K562 (cell line): Measurements from ENCODE around the gene XIRP1. TPM values are rescaled to one million over a fixed set of nuclear protein-coding genes. Genes with fewer than 3 reads are reported as not detected.

Experiments
- BMI1 ChIP-seq: fragments of 150-350 bp; IDR thresholded peaks from 2 replicates; pipeline ENCODE4 v1.6.1; 2014; ENCODE audit warnings: low read length
- CCAR2 ChIP-seq: fragments of 200-400 bp; formaldehyde crosslinking; IDR thresholded peaks from 2 replicates; pipeline ENCODE4 v1.6.1; 2017; ENCODE audit warnings: mild to moderate bottlenecking, low read depth, low read length
- DLX4 ChIP-seq: fragments of 250-450 bp; sonication (Bioruptor Pico); IDR thresholded peaks from 2 replicates; pipeline ENCODE4 v1.6.1; 2021; ENCODE audit warnings: mild to moderate bottlenecking
- E4F1 ChIP-seq: fragments of 250-450 bp; sonication (Bioruptor Pico); IDR thresholded peaks from 2 replicates; pipeline ENCODE4 v1.5.0; 2021; ENCODE audit warnings: mild to moderate bottlenecking, borderline replicate concordance
- ELF4 ChIP-seq: fragments of 450-650 bp; formaldehyde crosslinking; IDR thresholded peaks from 2 replicates; pipeline ENCODE4 v1.4.0; 2022; ENCODE audit warnings: missing genetic modification characterization
- FUS ChIP-seq: fragments of 200-400 bp; formaldehyde crosslinking; optimal IDR thresholded peaks from 2 replicates; pipeline ENCODE3; 2017; ENCODE audit warnings: low read depth, low read length
- HLTF ChIP-seq: fragments of 450-650 bp; IDR thresholded peaks from 2 replicates; pipeline ENCODE4 v1.6.1; 2016
- KDM2B ChIP-seq: fragments of 250-450 bp; sonication (Bioruptor Pico); IDR thresholded peaks from 2 replicates; pipeline ENCODE4 v1.8.0; 2021; ENCODE audit warnings: mild to moderate bottlenecking, moderate library complexity
- NCOR1 ChIP-seq: fragments of 450-650 bp; IDR thresholded peaks from 2 replicates; pipeline ENCODE4 v1.6.1; 2016; ENCODE audit warnings: mild to moderate bottlenecking, moderate library complexity
- NFATC3 ChIP-seq: fragments of 450-650 bp; IDR thresholded peaks from 2 replicates; pipeline ENCODE4 v1.6.1; 2017; ENCODE audit warnings: mild to moderate bottlenecking
- PCBP1 ChIP-seq: fragments of 200-400 bp; formaldehyde crosslinking; IDR thresholded peaks from 2 replicates; pipeline ENCODE4 v1.6.1; 2018; ENCODE audit warnings: mild to moderate bottlenecking, low read depth, low read length; ENCODE audit not compliant: poor library complexity, severe bottlenecking
- RNF2 ChIP-seq: sonication (generic); IDR thresholded peaks from 2 replicates; pipeline ENCODE4 v1.6.1; 2016
- SAFB ChIP-seq: fragments of 200-400 bp; formaldehyde crosslinking; IDR thresholded peaks from 2 replicates; pipeline ENCODE4 v1.6.1; 2017; ENCODE audit warnings: low read depth, low read length, borderline replicate concordance
- SETDB1 ChIP-seq: IDR thresholded peaks from one replicate; pipeline ENCODE4 v1.6.1; 2012; ENCODE audit warnings: low read length, control low read depth, inconsistent platforms
- SRSF3 ChIP-seq: fragments of 200-400 bp; formaldehyde crosslinking; IDR thresholded peaks from 2 replicates; pipeline ENCODE4 v1.6.1; 2016; ENCODE audit warnings: mild to moderate bottlenecking, low read length, moderate library complexity; ENCODE audit not compliant: insufficient read depth
- TAF15 ChIP-seq: fragments of 200-400 bp; formaldehyde crosslinking; IDR thresholded peaks from 2 replicates; pipeline ENCODE4 v1.6.1; 2017; ENCODE audit warnings: mild to moderate bottlenecking, low read depth, low read length, moderate library complexity
- TAL1 ChIP-seq: fragments of 450-650 bp; IDR thresholded peaks from 2 replicates; pipeline ENCODE4 v1.6.1; 2016; ENCODE audit warnings: mild to moderate bottlenecking
- TBP ChIP-seq: optimal IDR thresholded peaks from 2 replicates; pipeline ENCODE3; 2011; ENCODE audit warnings: low read depth, low read length, improper control_type of control experiment
- TEAD1 ChIP-seq, 2 experiments: fragments of 450-650 bp in 1 of 2; sonication (generic) in 1 of 2; formaldehyde crosslinking; IDR thresholded peaks; 2 replicates each; pipeline versions ENCODE4 v1.4.0 to v1.8.0; 2020 to 2022; ENCODE audit warnings: mild to moderate bottlenecking in 2 of 2, missing genetic modification reagents in 1 of 2
- TRIM25 ChIP-seq: fragments of 450-650 bp; IDR thresholded peaks from 2 replicates; pipeline ENCODE4 v1.7.0; 2016; ENCODE audit warnings: borderline replicate concordance
- WHSC1 ChIP-seq: IDR thresholded peaks from one replicate; pipeline ENCODE4 v1.6.1; 2012; ENCODE audit warnings: low read length, control low read depth, inconsistent platforms
- ZBTB43 ChIP-seq: sonication (generic); formaldehyde crosslinking; IDR thresholded peaks from 2 replicates; pipeline ENCODE4 v1.8.0; 2023; ENCODE audit warnings: mild to moderate bottlenecking, missing genetic modification reagents
- ZFP36 ChIP-seq: fragments of 150-350 bp; IDR thresholded peaks from 2 replicates; pipeline ENCODE4 v1.6.1; 2018; ENCODE audit warnings: low read length, low read depth; ENCODE audit not compliant: partially characterized antibody
- ZNF124 ChIP-seq: sonication (generic); formaldehyde crosslinking; IDR thresholded peaks from 2 replicates; pipeline ENCODE4 v1.8.1; 2022; ENCODE audit warnings: missing genetic modification reagents
- ZNF583 ChIP-seq: fragments of 250-450 bp; sonication (Bioruptor Pico); IDR thresholded peaks from 2 replicates; pipeline ENCODE4 v1.4.0; 2020
- ZNF76 ChIP-seq: fragments of 250-450 bp; sonication (Bioruptor Pico); IDR thresholded peaks from 2 replicates; pipeline ENCODE4 v1.4.0; 2020; ENCODE audit warnings: mild to moderate bottlenecking, moderate library complexity, borderline replicate concordance
- polyA plus RNA-seq, 8 experiments: library from polyadenylated mRNA; depleted of rRNA in 4 of 8; stranded (reverse) in 5 of 8; unstranded in 3 of 8; fragments of >200 nt; fragmentation: Nextera tagmentation in 2 of 8; fragmentation: Illumina TruSeq in 1 of 8; extraction: Ambion mirVana in 2 of 8; extraction: Trizol in 1 of 8; gene quantifications; 2 replicates each; pipeline versions ENCODE4 v1.2.1 to v1.2.3, GENCODE V29; 2011 to 2014; ENCODE audit warnings: inconsistent platforms in 1 of 8, missing spikeins in 1 of 8
- total RNA-seq, 7 experiments: library from RNA; depleted of rRNA in 6 of 7; stranded (reverse); fragments of >200 nt in 6 of 7; fragmentation: Illumina TruSeq in 2 of 7; extraction: Trizol in 2 of 7; gene quantifications; 2 replicates each; pipeline versions ENCODE4 v1.2.1 to v1.2.3, GENCODE V29; 2011 to 2021; ENCODE audit warnings: low replicate concordance in 1 of 7

Gene XIRP1
- total and polyA plus RNA-seq, 9 of the 15 experiments (the other 6 are each of a cell fraction or from before 2014, with no cell fraction given), result 0.03 to 0.27 (median 0.08) TPM; not detected in 3

GRCh38 chr3:39154280-39155021 is 37.9 kb downstream of the XIRP1 start (continued):
- TF ChIP-seq DLX4 (CRISPR knock-in tag), result no peak
- no peak for TF ChIP-seq ZBTB43 (CRISPR knock-in tag)
- no peak for TF ChIP-seq NFATC3
- peak; percentile 100 for TF ChIP-seq ZFP36
- TF ChIP-seq TRIM25, result no peak
- TF ChIP-seq ZNF583 (CRISPR knock-in tag), result no peak
- TF ChIP-seq TAF15, result no peak
- no peak for TF ChIP-seq BMI1
- TF ChIP-seq TAL1, result no peak
- no peak for TF ChIP-seq PCBP1
- TF ChIP-seq CCAR2, result no peak
- TF ChIP-seq SAFB, result no peak
- peak; percentile 28 for TF ChIP-seq TBP
- no peak for TF ChIP-seq E4F1 (CRISPR knock-in tag)
- no peak for TF ChIP-seq NCOR1
- TF ChIP-seq RNF2, result no peak
- TF ChIP-seq HLTF, result peak; percentile 77
- TF ChIP-seq ZNF76 (CRISPR knock-in tag), result no peak
- TF ChIP-seq KDM2B (CRISPR knock-in tag), result no peak
- TF ChIP-seq ZNF124 (CRISPR knock-in tag), result no peak
- no peak for TF ChIP-seq FUS
- TF ChIP-seq WHSC1, result no peak
- no peak for TF ChIP-seq SETDB1
- 0 out of 2 replicates have a peak, but pooled peaks have one; percentile 33 for TF ChIP-seq ELF4 (CRISPR knock-in tag)
- peak in 1 of 2 experiments; percentile 59; a peak in 1 of 4 replicates for TF ChIP-seq TEAD1 (CRISPR knock-in tag; IDR thresholded peaks at IDR 0.05)
- TF ChIP-seq SRSF3, result no peak
